HEK293T (cell line): ENCODE data around the gene GUSB.
A peak's percentile ranks its signal among the peaks of the same experiment; 100 is the strongest.
"Not testable (repeated sequence)": the region's sequence is repeated elsewhere in the genome, so short reads cannot be mapped to it uniquely, and the experiment has no call there.

Experiments used
- CTCF ChIA-PET: fragments of 350-600 bp; formaldehyde crosslinking; extraction: SDS; loops from one replicate; lab custom pipeline; 2021; ENCODE audit warnings: antibody characterized with exemption, inconsistent platforms; lab: Yijun Ruan, JAX
- POLR2A ChIA-PET: fragments of 350-600 bp; formaldehyde crosslinking; extraction: SDS; loops from one replicate; lab custom pipeline; 2020; ENCODE audit warnings: antibody characterized with exemption, inconsistent platforms; lab: Yijun Ruan, JAX
- DNase-seq: peaks from one replicate; pipeline ENCODE4 v3.0.0; 2012; ENCODE audit warnings: mixed read lengths; ENCODE audit errors: extremely low spot score
- ARNT ChIP-seq: fragments of 450-650 bp; IDR thresholded peaks from 2 replicates; pipeline ENCODE4 v1.6.1; 2017; ENCODE audit warnings: mild to moderate bottlenecking
- BHLHE40 ChIP-seq: fragments of 450-650 bp; IDR thresholded peaks from 2 replicates; pipeline ENCODE4 v1.6.1; 2016; ENCODE audit warnings: mild to moderate bottlenecking, moderate library complexity, borderline replicate concordance
- CTBP1 ChIP-seq: fragments of 450-650 bp; IDR thresholded peaks from 2 replicates; pipeline ENCODE4 v1.6.1; 2016; ENCODE audit warnings: borderline replicate concordance
- ELF4 ChIP-seq: fragments of 450-650 bp; IDR thresholded peaks from 2 replicates; pipeline ENCODE4 v1.6.1; 2017; ENCODE audit warnings: antibody characterized with exemption
- FOXA1 ChIP-seq: fragments of 450-650 bp; IDR thresholded peaks from 2 replicates; pipeline ENCODE4 v1.6.1; 2016; ENCODE audit warnings: mild to moderate bottlenecking
- FOXK2 ChIP-seq: fragments of 450-650 bp; IDR thresholded peaks from 2 replicates; pipeline ENCODE4 v1.6.1; 2016; ENCODE audit warnings: mild to moderate bottlenecking
- FOXM1 ChIP-seq: fragments of 450-650 bp; IDR thresholded peaks from 2 replicates; pipeline ENCODE4 v1.6.1; 2017; ENCODE audit warnings: mild to moderate bottlenecking, borderline replicate concordance
- HDGF ChIP-seq: fragments of 450-650 bp; IDR thresholded peaks from 2 replicates; pipeline ENCODE4 v1.6.1; 2017; ENCODE audit warnings: antibody characterized with exemption, borderline replicate concordance
- L3MBTL2 ChIP-seq: fragments of 450-650 bp; conservative IDR thresholded peaks from 2 replicates; pipeline ENCODE4 v1.6.1; 2016; ENCODE audit warnings: mild to moderate bottlenecking
- LEF1 ChIP-seq: fragments of 450-650 bp; IDR thresholded peaks from 2 replicates; pipeline ENCODE4 v1.6.1; 2017; ENCODE audit warnings: mild to moderate bottlenecking, borderline replicate concordance
- NFRKB ChIP-seq: fragments of 450-650 bp; IDR thresholded peaks from 2 replicates; pipeline ENCODE4 v1.6.1; 2016; ENCODE audit warnings: mild to moderate bottlenecking, moderate library complexity
- PKNOX1 ChIP-seq: fragments of 450-650 bp; IDR thresholded peaks from 2 replicates; pipeline ENCODE4 v1.6.1; 2016
- SP1 ChIP-seq: fragments of 450-650 bp; IDR thresholded peaks from 2 replicates; pipeline ENCODE4 v1.6.1; 2017
- SUZ12 ChIP-seq: fragments of 450-650 bp; IDR thresholded peaks from 2 replicates; pipeline ENCODE4 v1.6.1; 2016; ENCODE audit warnings: mild to moderate bottlenecking
- TARDBP ChIP-seq: fragments of 450-650 bp; IDR thresholded peaks from 2 replicates; pipeline ENCODE4 v1.6.1; 2016
- ZNF384 ChIP-seq: fragments of 450-650 bp; IDR thresholded peaks from 2 replicates; pipeline ENCODE4 v1.6.1; 2016

Gene GUSB

GRCh38 chr7:65981965-65982792 lies at the start of gene GUSB:
Gene GUSB (minus strand): TSS chr7:65982213. CDS start chr7:65982183, 30 bp downstream.
- TF ChIP-seq L3MBTL2 (peak; percentile 100), ELF4 (peak; percentile 53; the same call in 1 of the 2 replicates), ZNF384 (no peak)
- POLR2A ChIA-PET = no interaction called here
- DNase-seq = peak; percentile 96
- CTCF ChIA-PET = no interaction called here

DNA sequence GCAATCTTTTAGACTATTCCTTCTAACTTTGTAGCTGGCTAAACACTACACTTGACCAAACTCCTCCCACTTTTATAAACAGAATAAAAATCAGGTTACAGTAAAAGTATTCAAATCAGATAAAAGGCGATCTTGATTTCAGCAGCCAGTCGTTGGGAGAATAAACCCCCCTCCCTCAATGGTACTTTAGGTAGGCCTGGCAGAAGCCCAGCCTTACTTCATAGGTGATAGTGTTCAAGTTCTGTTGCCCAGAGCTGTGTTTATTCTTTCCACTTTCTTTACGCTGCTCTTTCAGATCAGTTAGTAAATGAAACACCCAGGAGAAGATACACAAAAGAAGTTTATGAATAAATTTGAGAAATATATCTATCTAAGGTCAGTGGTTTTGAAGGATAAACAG lies 46.3 kb upstream of the GUSB start:
- CTCF ChIA-PET, POLR2A ChIA-PET: not testable (repeated sequence)

GRCh38 chr7:66016131-66016461 lies 34.1 kb upstream of the GUSB start:
- ChIA-PET POLR2A (no interaction called here), CTCF (no interaction called here)
- DNase-seq = no peak
- TF ChIP-seq ZNF384 (no peak), L3MBTL2 (no peak), NFRKB (no peak), ARNT (no peak), TARDBP (no peak)

More for the DNA sequence above, 46.3 kb upstream of the GUSB start:
- DNase-seq = not testable (repeated sequence)

DNA sequence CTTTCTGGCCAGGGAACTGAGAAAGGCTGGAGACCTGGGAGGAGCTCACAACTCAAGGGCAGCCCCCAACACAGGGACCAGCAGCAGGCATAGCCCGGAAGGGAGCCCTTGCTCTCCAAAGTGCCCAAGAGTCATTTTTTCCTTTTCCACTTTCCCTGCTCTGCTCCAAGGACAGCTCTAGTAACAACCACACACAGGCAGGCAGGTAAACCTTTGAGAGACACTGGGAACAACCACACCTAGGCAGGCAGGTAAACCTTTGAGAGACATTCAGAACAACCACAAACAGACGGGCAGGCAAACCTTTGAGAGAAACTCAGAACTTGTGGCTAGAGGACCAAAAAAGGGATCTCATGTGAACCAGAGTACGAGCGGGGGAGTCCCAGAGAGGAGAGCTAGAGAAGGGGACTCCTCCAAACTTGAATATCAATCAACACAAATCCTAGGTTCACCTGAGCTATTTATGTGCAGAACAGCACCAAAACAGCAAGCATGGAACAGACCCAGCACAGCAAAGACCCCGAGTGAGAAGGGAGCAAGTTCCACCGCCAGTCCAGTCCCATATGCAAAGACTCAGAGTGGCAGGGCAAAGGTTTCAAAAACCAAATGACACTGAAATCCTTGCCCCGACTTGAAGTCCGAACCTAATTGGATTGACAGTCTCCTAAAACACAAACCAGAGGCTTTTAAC lies 33.6 kb upstream of the GUSB start:
- DNase-seq = no peak
- POLR2A ChIA-PET = no interaction called here
- TF ChIP-seq ELF4 = no peak
- no peak for TF ChIP-seq NFRKB
- CTCF ChIA-PET = no interaction called here

GRCh38 chr7:66013938-66014337 lies 31.9 kb upstream of the GUSB start:
- peak; percentile 59 for DNase-seq
- TF ChIP-seq PKNOX1 (no peak), SUZ12 (no peak), SP1 (no peak), CTBP1 (no peak), ARNT (no peak)
- ChIA-PET CTCF (interaction anchor here (1.0 kb wide), 1 partner anchor 8 kb away, joined by 3 read pairs; no protein-coding TSS in a partner anchor), POLR2A (no interaction called here)

DNA sequence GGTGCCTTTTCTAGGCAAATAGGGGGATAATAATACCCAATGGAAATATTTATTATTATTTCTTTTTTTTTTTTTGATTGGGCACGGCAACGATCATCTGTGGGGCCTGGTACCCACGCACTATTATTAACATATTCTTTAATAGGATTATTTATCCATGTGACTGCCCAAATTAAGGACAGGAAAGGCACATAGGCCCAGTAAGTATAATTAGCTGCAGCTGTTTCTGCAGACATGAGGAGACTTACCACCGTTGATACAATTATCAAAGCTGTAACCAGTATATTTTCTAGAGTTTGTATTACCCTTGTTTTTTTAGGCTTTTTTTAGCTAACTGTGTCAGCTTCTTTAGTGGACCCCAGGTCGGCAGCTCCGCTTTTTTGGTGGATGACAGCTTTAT lies 25.2 kb upstream of the GUSB start:
- ChIA-PET CTCF (no interaction called here), POLR2A (no interaction called here)
- TF ChIP-seq SUZ12 (no peak), FOXM1 (no peak), FOXA1 (no peak)
- no peak for DNase-seq

GRCh38 chr7:66005115-66005671 lies 23.2 kb upstream of the GUSB start:
- DNase-seq, POLR2A ChIA-PET: not testable (repeated sequence)
- CTCF ChIA-PET = interaction anchor here (0.9 kb wide), 1 partner anchor 9 kb away, joined by 3 read pairs; no protein-coding TSS in a partner anchor

GRCh38 chr7:66000823-66001417 lies 18.9 kb upstream of the GUSB start:
- DNase-seq, POLR2A ChIA-PET, CTCF ChIA-PET: not testable (repeated sequence)

DNA sequence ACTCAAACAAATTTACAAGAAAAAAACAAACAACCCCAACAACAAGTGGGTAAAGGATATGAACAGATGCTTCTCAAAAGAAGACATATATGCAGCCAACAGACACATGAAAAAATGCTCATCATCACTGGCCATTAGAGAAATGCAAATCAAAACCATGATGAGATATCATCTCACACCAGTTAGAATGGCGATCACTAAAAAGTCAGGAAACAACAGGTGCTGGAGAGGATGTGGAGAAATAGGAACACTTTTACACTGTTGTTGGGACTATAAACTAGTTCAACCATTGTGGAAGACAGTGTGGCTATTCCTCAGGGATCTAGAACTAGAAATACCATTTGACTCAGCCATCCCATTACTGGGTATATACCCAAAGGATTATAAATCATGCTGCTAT lies 13.0 kb upstream of the GUSB start:
- CTCF ChIA-PET, POLR2A ChIA-PET, DNase-seq: not testable (repeated sequence)

GRCh38 chr7:65992526-65992925 lies 10.5 kb upstream of the GUSB start:
- CTCF ChIA-PET = no interaction called here
- POLR2A ChIA-PET = no interaction called here
- TF ChIP-seq FOXK2 = no peak
- no peak for TF ChIP-seq ZNF384
- TF ChIP-seq LEF1 = no peak
- no peak for TF ChIP-seq TARDBP
- no peak for TF ChIP-seq ELF4
- TF ChIP-seq BHLHE40 = no peak
- TF ChIP-seq PKNOX1 = no peak
- TF ChIP-seq ARNT = no peak
- TF ChIP-seq CTBP1 = no peak
- TF ChIP-seq HDGF = no peak
- no peak for TF ChIP-seq SP1
- no peak for TF ChIP-seq FOXM1
- TF ChIP-seq SUZ12 = no peak
- TF ChIP-seq FOXA1 = no peak
- TF ChIP-seq L3MBTL2 = no peak
- DNase-seq = no peak

DNA sequence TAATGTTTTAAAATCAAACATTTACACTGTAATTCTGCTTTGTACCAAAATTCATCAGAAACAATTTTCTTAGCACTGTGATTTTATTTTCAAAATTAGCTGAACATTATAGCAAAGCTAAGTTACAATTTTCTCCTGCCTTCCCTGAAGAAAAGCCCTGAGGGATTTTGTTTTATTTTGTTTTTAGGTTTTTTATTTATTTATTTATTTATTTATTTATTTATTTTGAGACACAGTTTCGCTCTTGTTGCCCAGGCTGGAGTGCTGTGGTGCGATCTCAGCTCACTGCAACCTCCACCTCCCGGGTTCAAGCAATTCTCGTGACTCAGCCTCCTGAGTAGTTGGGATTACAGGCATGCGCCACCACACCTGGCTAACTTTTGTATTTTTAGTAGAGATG lies 9.8 kb upstream of the GUSB start:
- DNase-seq, POLR2A ChIA-PET, CTCF ChIA-PET: not testable (repeated sequence)
